AG09309 (cell line): Measurements from ENCODE around the gene LPAR2.

Experiments used
- DNase-seq: peaks from one replicate; pipeline ENCODE4 v3.0.0-alpha.2; 2010; ENCODE audit warnings: low read depth
- H3K4me3 ChIP-seq: 2 replicates; pipeline ENCODE4 v1.5.1; 2011; ENCODE audit warnings: mild to moderate bottlenecking, low read depth, low read length, moderate library complexity; ENCODE audit not compliant: control insufficient read depth
- CTCF ChIP-seq: IDR thresholded peaks from 2 replicates; pipeline ENCODE4 v1.5.1; 2011; ENCODE audit warnings: mild to moderate bottlenecking, low read depth, low read length, inconsistent platforms; ENCODE audit not compliant: insufficient read depth, control insufficient read depth; ENCODE audit errors: missing control alignments

Gene LPAR2

GRCh38 chr19:19575411-19575810, 52.6 kb downstream of the LPAR2 start:
- no peak for TF ChIP-seq CTCF
- DNase-seq, result no peak
- H3K4me3 ChIP-seq, result no peak overlapping the region
